Gastrocnemius medialis (tissue), 4 donors: Measurements from ENCODE around the gene MTOR. TPM values are rescaled to one million over a fixed set of nuclear protein-coding genes. Genes with fewer than 3 reads are reported as not detected.

Experiments used
- ATAC-seq, 2 donors: fragments of 150-250 bp; one replicate each; pipeline ENCODE4 v1.9.1; 2016
- DNase-seq, 2 donors: peaks; one replicate each; pipeline ENCODE4 v3.0.0-alpha.2; 2019
- H3K27ac ChIP-seq, 4 donors: fragments of 200-600 bp; sonication (generic); 1 replicate in 1 of 4; 2 replicates in 3 of 4; pipeline ENCODE4 v1.5.1; 2016 to 2018; ENCODE audit warnings: mild to moderate bottlenecking in 2 of 4, moderate library complexity in 1 of 4
- H3K27me3 ChIP-seq, 3 donors: fragments of 200-600 bp; sonication (generic) in 2 of 3; 1 replicate in 1 of 3; 2 replicates in 2 of 3; pipeline versions ENCODE4 v1.5.1 to v1.6.0; 2016 to 2019; ENCODE audit warnings: mild to moderate bottlenecking in 1 of 3, moderate library complexity in 1 of 3
- H3K36me3 ChIP-seq, 2 donors: fragments of 200-600 bp; sonication (generic) in 1 of 2; one replicate each; pipeline ENCODE4 v1.5.1; 2017 to 2018
- H3K4me1 ChIP-seq, 2 donors: fragments of 200-600 bp; sonication (generic) in 1 of 2; one replicate each; pipeline ENCODE4 v1.5.1; 2016 to 2017; ENCODE audit warnings: mild to moderate bottlenecking in 2 of 2
- H3K4me3 ChIP-seq, 4 donors: fragments of 200-600 bp; sonication (generic) in 3 of 4; 1 replicate in 1 of 4; 2 replicates in 3 of 4; pipeline ENCODE4 v1.5.1; 2016 to 2019; ENCODE audit warnings: mild to moderate bottlenecking in 2 of 4
- H3K9me3 ChIP-seq, 3 donors: fragments of 200-600 bp; sonication (generic) in 2 of 3; 1 replicate in 1 of 3; 2 replicates in 2 of 3; pipeline ENCODE4 v1.5.1; 2016 to 2019
- CTCF ChIP-seq, 5 experiments: fragments of 450-650 bp in 3 of 5; fragments of 200-600 bp in 2 of 5; sonication (generic) in 2 of 5; IDR thresholded peaks in 4 of 5; conservative IDR thresholded peaks in 1 of 5; 1 replicate in 4 of 5; 2 replicates in 1 of 5; pipeline ENCODE4 v1.5.1; 2016 to 2019; ENCODE audit warnings: antibody characterized with exemption in 5 of 5, mild to moderate bottlenecking in 3 of 5, moderate library complexity in 3 of 5
- POLR2A ChIP-seq, 2 donors: fragments of 450-650 bp; IDR thresholded peaks; one replicate each; pipeline ENCODE4 v1.6.1; 2017; ENCODE audit warnings: antibody characterized with exemption in 2 of 2, mild to moderate bottlenecking in 2 of 2, moderate library complexity in 2 of 2
- in situ Hi-C, 4 donors: fragments of 200-750 bp; cut with MboI; loops; one replicate each; pipeline versions ENCODE4 v1.15.0 to v1.8.0; 2017; ENCODE audit warnings: low sequenced_read_pairs in 4 of 4
- intact Hi-C: fragments of 100-400 bp; cut with DNase I; formaldehyde crosslinking; loops from one replicate; pipeline ENCODE4 v1.15.1; 2023; ENCODE audit warnings: low total_unique reads
- total RNA-seq, 4 donors: library from RNA; depleted of rRNA; stranded (reverse); fragments of >200 nt; gene quantifications; one replicate each; pipeline versions ENCODE4 v1.1.0 to v1.2.3, GENCODE V29; 2016

MTOR gene
- total RNA-seq, 4 donors from 2014 or later: 40.7 to 66.3 (median 52.9) TPM

GRCh38 chr1:11057477-11057876, 204.9 kb downstream of the MTOR start:
- ATAC-seq (no peak), DNase-seq (no peak)
- TF ChIP-seq CTCF (IDR thresholded peaks at IDR 0.05 in 4 of 5, conservative IDR thresholded peaks at IDR 0.05 in 1 of 5): no peak
- TF ChIP-seq POLR2A (IDR thresholded peaks at IDR 0.05): no peak
- intact Hi-C loops: no loop called here
- H3K27me3 ChIP-seq: no peaks in the 10 kb centered on the region
- peaks cover 0 to 27% of the 10 kb centered on the region in 2 donors for H3K36me3 ChIP-seq
- in situ Hi-C loops: no loop called here
- peaks cover 18 to 19% of the 10 kb centered on the region in 2 donors for H3K4me1 ChIP-seq
- no peaks in the 10 kb centered on the region for H3K9me3 ChIP-seq
- H3K27ac ChIP-seq: no peak overlapping the region
- no peak overlapping the region for H3K4me3 ChIP-seq

Other genes with a start within 250 kb of the MTOR start
- gene TARDBP, start 249.9 kb downstream of the MTOR start, total RNA-seq: 100 to 1,000 TPM in 1 of 4 donors, 10 to 100 TPM in 3; 72.0 to 101 (median 85.5) TPM
- under 1 TPM in 1 of 4 donors, not detected in 3; 0.16 TPM for gene MASP2, start 215.3 kb downstream of the MTOR start, total RNA-seq
- gene SRM, start 202.5 kb downstream of the MTOR start, total RNA-seq: 10 to 100 TPM; 32.1 to 80.3 (median 48.3) TPM
- 10 to 100 TPM; 26.5 to 44.4 (median 40.3) TPM for gene EXOSC10, start 162.7 kb downstream of the MTOR start, total RNA-seq
- gene ANGPTL7, start 73.2 kb downstream of the MTOR start, total RNA-seq: 10 to 100 TPM in 1 of 4 donors, 1 to 10 TPM in 2, under 1 TPM in 1; 0.56 to 30.7 (median 3.3) TPM
- gene UBIAD1, start 10.6 kb upstream of the MTOR start, total RNA-seq: 10 to 100 TPM; 15.1 to 24.5 (median 20.2) TPM
- not detected for gene DISP3, start 216.6 kb upstream of the MTOR start, total RNA-seq